ENCODE results near the gene NCKAP1. TPM values are rescaled to one million over a fixed set of nuclear protein-coding genes. Genes with fewer than 3 reads are reported as not detected.

The NCKAP1 gene
- total and polyA plus RNA-seq, 10 of the 15 experiments (the other 5 are each of a cell fraction or from before 2014, with no cell fraction given) = 0.11 to 1.5 (median 0.52) TPM

- TF ChIP-seq HSF1 (IDR thresholded peaks at IDR 0.05; ENCODE audit: low read depth, low read length) (no peak), JUNB (IDR thresholded peaks at IDR 0.05) (no peak), SIN3A (IDR thresholded peaks at IDR 0.05; ENCODE audit: low read depth, low read length) (no peak)
Observed at GRCh38 chr2:183000846-183001245, 37.4 kb downstream of the NCKAP1 start (continued).

- no peaks in the 10 kb centered on the region for H3K79me2 ChIP-seq (ENCODE audit: control insufficient read depth, insufficient read depth, low read length)
- H3K27ac ChIP-seq (ENCODE audit: control insufficient read depth, insufficient read depth) = no peak overlapping the region
- no peak overlapping the region for H3K4me3 ChIP-seq
- in situ Hi-C loops (cut with MboI) (loop anchor here (25.0 kb wide), 1 partner anchor 812 kb away; no protein-coding TSS in a partner anchor), intact Hi-C loops (cut with micrococcal nuclease; ENCODE audit: unreplicated experiment) (no loop called here)
- H3K4me1 ChIP-seq (ENCODE audit: control insufficient read depth, insufficient read depth, low read length) = no peaks in the 10 kb centered on the region
- DNase-seq (ENCODE audit: low read depth, low spot score) (no peak), FAIRE-seq (no peak), ATAC-seq (no peak)
- no peak overlapping the region for H2AFZ ChIP-seq (ENCODE audit: control insufficient read depth, low read depth, low read length)
- ChIA-PET CTCF (interaction anchor here (0.6 to 2.2 kb wide), 2 partner anchors 20 to 819 kb away, joined by 3 to 8 read pairs; no protein-coding TSS in a partner anchor), POLR2A (no interaction called here), RAD21 (ENCODE audit: unreplicated experiment) (interaction anchor here (0.9 kb wide), 1 partner anchor 19 kb away, joined by 3 read pairs; no protein-coding TSS in a partner anchor), SMC1A (ENCODE audit: uncharacterized antibody, unreplicated experiment) (interaction anchor here (0.5 kb wide), 1 partner anchor 48 kb away, joined by 4 read pairs; no protein-coding TSS in a partner anchor)
- H3K27me3 ChIP-seq (replicated peaks in 1 of 2; ENCODE audit: control insufficient read depth in 2 of 2, insufficient read depth in 2 of 2, low read length in 1 of 2) = no peaks in the 10 kb centered on the region
- WGBS (ENCODE audit: insufficient coverage, insufficient replicate concordance, low lambda C conversion rate, missing lambda C conversion rate) = 33% methylated on average over 3 of the region's 3 CpGs
- H4K20me1 ChIP-seq (ENCODE audit: control insufficient read depth, insufficient read depth) = no peaks in the 10 kb centered on the region
- H3K4me2 ChIP-seq (ENCODE audit: control insufficient read depth, insufficient read depth) = no peak overlapping the region
- no peaks in the 10 kb centered on the region for H3K9me3 ChIP-seq (replicated peaks; ENCODE audit: control insufficient read depth, insufficient read depth, low read length)
- no peak for TF ChIP-seq FOXK2 (IDR thresholded peaks at IDR 0.05)
- no peaks in the 10 kb centered on the region for H3K36me3 ChIP-seq (ENCODE audit: control insufficient read depth in 2 of 2, insufficient read depth in 2 of 2, low read length in 1 of 2)
- H3K9ac ChIP-seq (ENCODE audit: control insufficient read depth, insufficient read depth, low read length) = no peak overlapping the region
- no TSS peak for BruUV-seq (replicated peaks)
Observed at GRCh38 chr2:182999348-183000028, 38.8 kb downstream of the NCKAP1 start.
